ENCODE measurements around the gene PIBF1.
"Not testable (repeated sequence)": the region's sequence is repeated elsewhere in the genome, so short reads cannot be mapped to it uniquely, and the experiment has no call there.

PIBF1 gene, protein sequence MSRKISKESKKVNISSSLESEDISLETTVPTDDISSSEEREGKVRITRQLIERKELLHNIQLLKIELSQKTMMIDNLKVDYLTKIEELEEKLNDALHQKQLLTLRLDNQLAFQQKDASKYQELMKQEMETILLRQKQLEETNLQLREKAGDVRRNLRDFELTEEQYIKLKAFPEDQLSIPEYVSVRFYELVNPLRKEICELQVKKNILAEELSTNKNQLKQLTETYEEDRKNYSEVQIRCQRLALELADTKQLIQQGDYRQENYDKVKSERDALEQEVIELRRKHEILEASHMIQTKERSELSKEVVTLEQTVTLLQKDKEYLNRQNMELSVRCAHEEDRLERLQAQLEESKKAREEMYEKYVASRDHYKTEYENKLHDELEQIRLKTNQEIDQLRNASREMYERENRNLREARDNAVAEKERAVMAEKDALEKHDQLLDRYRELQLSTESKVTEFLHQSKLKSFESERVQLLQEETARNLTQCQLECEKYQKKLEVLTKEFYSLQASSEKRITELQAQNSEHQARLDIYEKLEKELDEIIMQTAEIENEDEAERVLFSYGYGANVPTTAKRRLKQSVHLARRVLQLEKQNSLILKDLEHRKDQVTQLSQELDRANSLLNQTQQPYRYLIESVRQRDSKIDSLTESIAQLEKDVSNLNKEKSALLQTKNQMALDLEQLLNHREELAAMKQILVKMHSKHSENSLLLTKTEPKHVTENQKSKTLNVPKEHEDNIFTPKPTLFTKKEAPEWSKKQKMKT
- long read RNA-seq, donor 1, partial matches to known transcripts = 0 of 4 reads
- long read RNA-seq, donor 1, other reads (novel, unspliced or antisense) = 0 of 4 reads
- long read RNA-seq, donor 2, partial matches to known transcripts = 0 of 2 reads
- long read RNA-seq, donor 2, other reads (novel, unspliced or antisense) = 0 of 2 reads
- long read RNA-seq, donor 3, partial matches to known transcripts = 0 of 2 reads
- long read RNA-seq, donor 3, other reads (novel, unspliced or antisense) = 0 of 2 reads
- long read RNA-seq, donor 4, partial matches to known transcripts = 7 of 10 reads
- long read RNA-seq, donor 4, other reads (novel, unspliced or antisense) = 0 of 10 reads
- long read RNA-seq, donor 5, partial matches to known transcripts = 0 of 2 reads
- long read RNA-seq, donor 5, other reads (novel, unspliced or antisense) = 0 of 2 reads
- long read RNA-seq, donor 6, partial matches to known transcripts = 0 of 3 reads
- long read RNA-seq, donor 6, other reads (novel, unspliced or antisense) = 0 of 3 reads
- long read RNA-seq, donor 7, partial matches to known transcripts = 13 of 16 reads
- long read RNA-seq, donor 7, other reads (novel, unspliced or antisense) = 0 of 16 reads
- long read RNA-seq, donor 8, partial matches to known transcripts = 5 of 9 reads
- long read RNA-seq, donor 8, other reads (novel, unspliced or antisense) = 0 of 9 reads

GRCh38 chr13:72781451-72782439, at the start of gene PIBF1, which contains the start of gene DIS3:
Gene PIBF1, plus strand, starts transcription at chr13:72782133. Its CDS starts 1,337 bp downstream, at chr13:72783470.
Gene DIS3, minus strand, starts transcription at chr13:72781900. Its CDS starts 68 bp downstream, at chr13:72781832.
- peak; percentile 86 for DNase-seq

DNA sequence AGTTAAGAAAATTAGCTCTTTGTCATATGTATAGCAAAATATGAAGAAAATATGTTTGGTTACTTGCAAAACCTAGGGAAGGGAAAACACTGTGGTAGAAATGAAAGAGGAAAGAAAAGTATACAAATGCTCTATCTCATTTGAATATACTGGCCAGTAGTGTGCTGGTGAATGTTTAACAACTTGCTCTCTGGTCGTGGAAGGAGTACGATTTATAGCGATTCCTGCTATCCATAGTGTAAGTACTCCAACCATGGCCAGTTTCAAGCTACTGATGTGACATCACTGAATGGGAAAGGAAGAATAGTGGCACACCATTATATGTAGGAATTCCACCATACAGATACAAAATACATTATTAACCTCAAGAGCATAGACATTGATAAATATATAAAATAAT, 44.9 kb upstream of the PIBF1 start:
- no peak for DNase-seq

DNA sequence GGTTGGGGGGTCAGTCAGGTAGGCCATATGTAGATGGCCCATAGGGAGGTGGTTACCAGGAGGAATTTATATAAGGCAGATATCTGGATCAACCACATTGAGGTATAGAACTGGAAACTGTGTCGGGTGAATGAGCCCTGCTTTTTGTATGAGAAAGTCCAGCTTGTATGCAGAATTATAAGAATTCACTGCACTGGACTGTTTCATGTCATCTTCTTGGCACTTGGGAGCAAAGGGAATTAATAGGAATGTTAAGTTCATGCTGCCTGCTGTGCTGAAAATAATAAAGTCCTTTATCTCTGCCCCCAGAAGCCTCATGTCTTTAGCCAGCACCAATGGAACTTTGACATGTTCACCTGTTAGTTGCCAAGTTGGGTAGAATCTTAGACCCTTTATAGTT, 41.9 kb upstream of the PIBF1 start:
- DNase-seq = no peak

DNA sequence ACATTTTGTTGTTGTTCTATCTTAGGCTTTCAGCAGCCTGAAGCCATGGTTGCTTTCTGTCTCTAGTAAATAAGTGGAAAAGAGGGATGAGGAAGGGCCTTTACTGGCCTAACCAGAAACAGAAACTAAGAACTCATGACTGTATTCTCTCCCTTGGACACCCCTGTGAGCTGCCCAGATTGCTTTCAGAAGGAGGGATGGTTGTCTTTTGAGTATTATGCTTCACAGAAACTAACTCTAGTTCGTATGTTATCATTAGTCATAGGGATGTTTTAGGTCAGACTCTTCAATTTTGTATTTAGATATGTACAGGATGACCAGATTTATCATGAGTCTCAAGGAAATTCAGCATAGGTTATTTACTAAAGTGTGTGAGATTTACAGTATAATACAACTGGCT, 36.7 kb upstream of the PIBF1 start:
- no peak for DNase-seq

GRCh38 chr13:72751220-72751619, 30.7 kb upstream of the PIBF1 start:
- no peak for DNase-seq

- DNase-seq = no peak
Measured at GRCh38 chr13:72754111-72754510, 27.8 kb upstream of the PIBF1 start.

DNA sequence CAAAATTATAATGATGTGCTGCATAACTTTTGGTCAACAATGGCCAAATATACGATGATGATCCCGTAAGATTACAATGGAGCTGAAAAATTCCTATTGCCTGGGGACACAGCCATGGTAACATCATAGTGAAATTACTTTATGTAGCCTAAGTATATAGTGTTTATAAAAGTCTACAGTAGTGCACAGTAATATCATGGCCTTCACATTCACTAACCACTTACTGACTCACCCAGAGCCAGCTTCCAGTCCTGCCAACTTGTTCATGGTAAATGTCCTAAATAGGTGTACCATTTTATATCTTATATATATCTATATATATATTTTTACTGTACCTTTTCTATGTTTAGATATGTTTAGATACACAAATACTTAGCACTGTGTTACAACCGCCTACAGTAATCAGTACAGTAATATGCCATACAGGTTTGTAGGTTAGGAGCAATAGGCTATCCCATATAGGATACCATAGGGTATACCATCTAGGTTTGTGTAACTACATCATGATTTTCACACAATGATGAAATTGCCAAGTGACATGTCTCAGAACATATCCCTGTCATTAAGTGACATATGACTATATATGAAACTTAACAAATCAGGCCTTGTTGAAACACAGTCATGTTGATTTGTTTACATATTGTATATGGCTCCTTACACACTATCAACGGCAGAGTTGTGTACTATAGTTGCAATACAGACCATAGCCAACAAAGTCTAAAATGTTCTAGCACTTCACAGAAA, 24.0 kb upstream of the PIBF1 start:
- no peak for DNase-seq

DNA sequence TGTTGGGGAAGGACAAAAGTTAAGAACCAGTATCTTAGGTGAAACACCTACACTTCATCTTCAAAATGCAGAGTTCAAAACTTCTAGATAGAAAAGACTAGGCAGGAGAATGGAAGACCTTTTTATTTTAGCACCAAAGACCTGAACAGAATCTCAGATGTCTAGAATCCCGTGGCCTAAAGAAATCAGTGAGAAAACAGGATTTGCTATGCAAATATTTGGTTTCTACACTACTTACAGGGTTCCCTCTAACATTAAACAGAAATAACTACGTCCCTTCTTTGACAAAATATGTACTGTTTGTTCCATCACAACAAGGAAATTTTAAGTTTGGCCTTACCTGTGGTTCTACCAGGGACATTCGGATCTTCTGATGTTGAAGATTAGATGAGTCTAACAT, 21.7 kb upstream of the PIBF1 start:
- no peak for DNase-seq

DNA sequence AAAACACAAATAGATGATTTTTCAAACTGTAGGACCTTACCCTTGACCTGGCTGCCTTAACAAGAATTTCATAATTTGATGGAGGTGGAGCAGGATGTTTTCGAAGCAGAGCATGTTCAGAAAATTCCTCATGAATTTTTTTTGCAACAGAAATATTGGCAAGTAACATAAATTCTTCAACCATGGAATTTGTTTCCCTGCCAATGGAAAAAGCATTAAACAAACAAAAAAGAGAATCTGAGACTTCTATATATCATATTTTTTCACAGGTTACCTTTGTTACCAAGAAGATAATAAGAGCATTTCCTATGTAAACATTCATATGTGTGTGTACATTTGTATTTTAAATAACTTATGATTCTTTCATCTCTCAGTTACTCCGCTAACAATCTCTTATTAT, 18.5 kb upstream of the PIBF1 start:
- DNase-seq = no peak

GRCh38 chr13:72774019-72774418, 7.9 kb upstream of the PIBF1 start:
- no peak for DNase-seq

DNA sequence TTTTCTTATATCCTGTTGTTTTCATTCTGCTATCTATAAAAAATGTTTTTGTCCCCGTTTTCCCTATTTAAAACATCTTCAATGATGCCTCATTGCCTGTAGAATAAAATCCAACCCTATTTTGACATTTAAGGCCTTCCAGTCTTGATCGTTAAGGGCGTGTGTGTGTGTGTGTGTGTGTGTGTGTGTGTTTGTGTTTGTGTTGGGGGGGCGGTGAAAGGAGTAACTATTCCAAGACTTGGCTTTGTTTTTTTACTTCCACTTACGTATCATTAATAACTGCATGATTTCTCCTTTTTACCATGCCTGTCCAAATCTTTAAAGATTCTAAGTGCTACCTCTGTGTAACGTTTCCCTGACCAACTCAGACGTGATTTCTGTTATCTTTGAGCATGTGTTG, 784 bp downstream of the PIBF1 start:
- DNase-seq = peak; percentile 3

DNA sequence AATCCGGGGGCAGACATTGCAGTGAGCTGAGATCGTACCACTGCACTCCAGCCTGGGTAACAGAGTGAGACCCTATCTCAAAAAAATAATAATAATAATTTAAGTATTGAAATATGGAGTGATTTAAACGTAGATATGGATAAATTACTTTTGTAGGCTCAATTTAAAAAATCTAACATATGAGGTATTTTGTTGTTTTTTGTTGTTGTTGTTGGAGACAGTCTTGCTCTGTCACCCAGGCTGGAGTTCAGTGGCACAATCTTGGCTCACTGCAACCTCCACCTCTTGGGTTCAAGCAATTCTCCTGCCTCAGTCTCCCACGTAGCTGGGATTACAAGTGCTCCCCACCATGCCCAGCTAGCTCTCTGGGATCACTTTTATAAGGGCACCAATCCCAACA, 2.7 kb downstream of the PIBF1 start:
- DNase-seq = not testable (repeated sequence)

- no peak for DNase-seq
Measured at GRCh38 chr13:72788831-72789230, 6.9 kb downstream of the PIBF1 start.

GRCh38 chr13:72792640-72793039, 10.7 kb downstream of the PIBF1 start:
- DNase-seq = no peak

GRCh38 chr13:72798817-72799216, 16.9 kb downstream of the PIBF1 start:
- DNase-seq = no peak

- no peak for DNase-seq
Measured at GRCh38 chr13:72804301-72804700, 22.4 kb downstream of the PIBF1 start.

DNA sequence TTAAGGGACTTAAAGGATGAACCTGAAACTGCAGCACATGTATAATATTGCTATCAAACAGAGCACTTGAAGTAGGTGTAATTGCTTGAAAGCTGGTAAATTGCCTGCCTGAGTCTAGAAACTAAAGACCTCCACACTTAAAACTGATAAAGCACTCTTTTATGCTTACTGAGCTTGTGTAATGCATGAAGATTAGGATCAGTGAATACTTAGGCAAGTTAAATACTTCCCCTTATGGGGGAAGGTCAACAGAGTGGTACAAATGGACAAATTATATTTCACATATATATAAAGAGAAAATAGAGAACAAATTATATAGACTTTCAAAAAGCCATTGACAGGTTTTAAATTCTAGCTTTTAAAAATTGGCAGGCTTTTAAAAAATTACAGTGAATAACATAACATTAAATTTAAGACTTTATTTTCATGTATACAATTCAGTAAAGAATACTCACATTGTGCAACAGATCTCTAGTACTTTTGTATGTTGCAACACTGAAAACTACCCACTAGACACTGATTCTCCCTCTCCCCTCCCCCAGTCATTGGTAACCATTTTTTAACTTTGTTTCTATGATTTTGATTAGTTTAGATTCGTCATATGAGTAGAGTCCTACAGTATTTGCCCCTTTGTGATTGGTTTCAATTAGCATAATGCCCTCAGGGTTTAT, 23.9 kb downstream of the PIBF1 start:
- DNase-seq = no peak

DNA sequence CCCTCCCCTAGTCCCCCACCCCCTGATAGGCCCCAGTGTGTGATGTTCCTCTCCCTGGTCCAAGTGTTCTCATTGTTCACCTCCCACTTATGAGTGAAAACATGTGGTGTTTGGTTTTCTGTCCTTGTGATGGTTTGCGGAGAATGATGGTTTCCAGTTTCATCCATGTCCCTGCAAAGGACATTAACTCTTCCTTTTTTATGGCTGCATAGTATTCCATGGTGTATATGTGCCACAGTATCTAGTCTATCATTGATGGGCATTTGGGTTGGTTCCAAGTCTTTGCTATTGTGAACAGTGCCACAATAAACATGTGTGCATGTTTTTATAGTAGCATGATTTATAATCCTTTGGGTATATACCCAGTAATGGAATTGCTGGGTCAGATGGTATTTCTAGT, 24.6 kb downstream of the PIBF1 start:
- not testable (repeated sequence) for DNase-seq

DNA sequence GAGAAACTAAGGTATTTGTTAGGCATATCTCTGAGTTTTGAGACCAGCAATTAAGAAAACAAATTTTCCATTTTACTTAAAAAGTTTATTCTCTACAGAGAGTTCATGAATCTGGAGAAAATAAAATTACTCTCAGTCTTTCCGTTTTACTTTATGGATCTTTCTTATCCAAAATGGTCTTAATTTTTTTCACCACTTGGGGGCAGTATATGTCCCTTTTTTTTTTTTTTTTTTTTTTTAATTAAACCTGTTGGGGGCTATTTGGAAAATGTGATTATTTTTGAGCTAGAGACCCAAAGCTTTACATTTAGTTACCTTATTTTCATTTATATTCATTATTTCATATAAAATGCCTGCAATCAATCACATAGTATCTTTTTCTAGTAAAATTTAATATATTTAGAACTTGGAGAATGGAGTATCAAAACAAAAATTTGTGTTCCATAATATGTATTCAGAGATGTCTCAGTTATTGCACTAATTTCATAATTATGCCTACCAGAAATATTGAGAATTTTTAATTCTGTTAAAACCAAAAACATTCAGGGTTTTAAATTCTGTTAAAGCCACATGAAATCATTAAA, 27.1 kb downstream of the PIBF1 start:
- no peak for DNase-seq

All from right kidney (tissue), 9 donors.